ENCODE results near the gene SDE2.

SDE2 gene

DNA sequence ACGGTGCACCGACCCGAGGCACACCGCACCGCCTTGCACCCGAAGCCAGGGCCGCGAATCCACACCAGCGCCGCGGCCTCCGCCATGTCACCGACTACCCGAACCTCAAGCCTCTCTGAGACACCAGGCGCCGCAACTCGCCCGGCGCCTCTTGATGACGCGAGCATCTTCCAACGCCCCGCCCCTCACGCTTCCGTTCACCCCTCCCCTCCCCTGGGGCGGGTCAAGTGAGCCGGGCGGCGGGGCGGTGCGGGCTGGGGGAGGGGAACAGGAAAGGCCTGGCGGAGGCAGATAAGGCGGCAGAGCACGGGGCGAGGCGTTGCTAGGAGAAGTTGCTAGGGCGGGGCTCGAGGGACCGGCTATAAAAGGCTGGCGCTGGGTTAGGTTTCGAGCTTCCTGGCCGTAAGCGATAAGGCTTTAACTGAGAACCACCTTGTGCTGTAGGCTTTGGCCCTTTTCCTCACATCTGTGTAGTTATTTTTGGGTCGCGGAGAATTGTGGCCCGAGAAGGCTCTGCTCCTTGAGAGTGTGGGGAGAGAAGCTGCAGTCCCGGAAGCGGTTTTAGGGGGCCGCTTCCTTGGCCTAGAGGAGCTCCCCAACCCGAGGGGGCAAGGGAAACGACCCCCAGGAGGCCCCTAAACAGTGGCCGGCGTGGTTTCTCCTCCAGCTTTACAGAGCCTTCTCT lies at the start of gene SDE2:
TSS of gene SDE2 (minus strand) at position 117 of the 685 bp plus-strand sequence. CDS start at position 86, 31 bp downstream.
- H3K36me3 ChIP-seq (ENCODE audit: control insufficient read depth, insufficient read depth, low read length): peaks cover 6% of the 10 kb centered on the region
- H3K27me3 ChIP-seq (ENCODE audit: control insufficient read depth, insufficient read depth, low read length): no peaks in the 10 kb centered on the region
- peak within 1 kb of the TSS; percentile 86 for H3K4me3 ChIP-seq (ENCODE audit: low read length)
- H3K9ac ChIP-seq (ENCODE audit: low read length): peak within 1 kb of the TSS; percentile 84
- H3K27ac ChIP-seq (ENCODE audit: low read depth, low read length): peak within 1 kb of the TSS; percentile 96
- H3K4me1 ChIP-seq (ENCODE audit: control insufficient read depth, insufficient read depth, low read length): peaks cover 8% of the 10 kb centered on the region

DNA sequence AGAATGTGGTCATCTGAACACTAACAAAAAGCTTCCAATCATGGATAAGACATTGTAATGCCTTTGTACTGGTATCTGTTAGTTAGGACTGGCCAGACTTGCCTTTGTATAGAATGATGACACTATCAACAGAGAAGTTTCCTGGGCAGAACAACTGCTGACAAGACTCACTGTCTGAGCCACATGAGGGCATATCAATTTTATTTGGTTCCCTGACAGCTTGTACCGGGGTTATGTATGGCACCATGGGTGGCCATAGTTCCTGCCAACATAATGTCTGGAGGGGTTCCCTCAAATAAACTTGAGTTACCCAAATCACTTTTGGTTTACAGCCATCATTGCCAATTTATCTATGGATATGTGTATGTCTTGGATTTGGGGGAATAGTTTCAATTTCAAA lies 49.7 kb upstream of the SDE2 start:
- H3K4me3 ChIP-seq (ENCODE audit: low read length): no peak overlapping the region
- H3K4me1 ChIP-seq (ENCODE audit: control insufficient read depth, insufficient read depth, low read length): no peaks in the 10 kb centered on the region

DNA sequence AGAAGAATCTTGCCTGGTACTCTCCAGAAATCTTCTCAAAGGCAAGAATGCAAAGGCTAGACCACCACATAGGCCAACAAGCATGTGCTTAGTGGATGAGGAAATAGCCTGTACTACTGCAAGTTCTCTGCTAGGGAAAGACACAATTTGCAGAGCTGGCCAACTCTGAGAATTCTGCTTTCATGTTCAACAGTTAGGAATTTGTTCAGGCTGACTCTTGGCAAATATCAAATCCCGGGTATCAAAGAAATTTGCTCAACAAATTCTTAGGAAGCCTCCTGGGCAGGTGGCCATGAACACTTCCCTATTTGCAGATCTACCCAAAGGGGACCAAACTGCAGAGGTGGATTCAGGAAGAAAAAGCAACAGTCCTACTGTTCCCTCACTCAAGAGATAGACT lies 48.4 kb upstream of the SDE2 start:
- no peaks in the 10 kb centered on the region for H3K4me1 ChIP-seq (ENCODE audit: control insufficient read depth, insufficient read depth, low read length)
- H3K27ac ChIP-seq (ENCODE audit: low read depth, low read length): no peak overlapping the region
- no peaks in the 10 kb centered on the region for H3K27me3 ChIP-seq (ENCODE audit: control insufficient read depth, insufficient read depth, low read length)
- no peaks in the 10 kb centered on the region for H3K36me3 ChIP-seq (ENCODE audit: control insufficient read depth, insufficient read depth, low read length)
- H3K9ac ChIP-seq (ENCODE audit: low read length): no peak overlapping the region
- no peak overlapping the region for H3K4me3 ChIP-seq (ENCODE audit: low read length)

More for the DNA sequence above, 49.7 kb upstream of the SDE2 start:
- no peak overlapping the region for H3K27ac ChIP-seq (ENCODE audit: low read depth, low read length)
- H3K36me3 ChIP-seq (ENCODE audit: control insufficient read depth, insufficient read depth, low read length): no peaks in the 10 kb centered on the region
- H3K9ac ChIP-seq (ENCODE audit: low read length): no peak overlapping the region
- no peaks in the 10 kb centered on the region for H3K27me3 ChIP-seq (ENCODE audit: control insufficient read depth, insufficient read depth, low read length)

DNA sequence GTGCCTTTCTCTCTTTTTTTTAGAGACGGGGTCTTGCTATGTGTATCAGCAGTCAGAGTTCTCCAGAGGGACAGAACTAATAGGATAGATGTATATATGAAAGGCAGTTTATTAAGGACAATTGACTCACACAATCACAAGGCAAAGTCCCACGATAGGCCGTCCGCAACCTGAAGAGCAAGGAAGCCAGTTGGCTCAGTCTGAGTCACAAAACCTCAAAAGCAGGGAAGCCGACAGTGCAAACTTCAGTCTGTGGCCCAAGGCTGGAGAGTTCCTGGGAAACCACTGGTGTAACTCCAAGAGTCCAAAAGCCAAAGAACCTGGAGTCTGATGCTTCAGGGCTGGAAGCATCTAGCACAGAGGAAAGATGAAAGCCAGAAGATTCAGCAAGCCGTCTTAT lies 47.1 kb upstream of the SDE2 start:
- no peaks in the 10 kb centered on the region for H3K36me3 ChIP-seq (ENCODE audit: control insufficient read depth, insufficient read depth, low read length)
- H3K4me3 ChIP-seq (ENCODE audit: low read length): no peak overlapping the region
- H3K27ac ChIP-seq (ENCODE audit: low read depth, low read length): no peak overlapping the region
- no peaks in the 10 kb centered on the region for H3K27me3 ChIP-seq (ENCODE audit: control insufficient read depth, insufficient read depth, low read length)
- H3K9ac ChIP-seq (ENCODE audit: low read length): no peak overlapping the region
- no peaks in the 10 kb centered on the region for H3K4me1 ChIP-seq (ENCODE audit: control insufficient read depth, insufficient read depth, low read length)

DNA sequence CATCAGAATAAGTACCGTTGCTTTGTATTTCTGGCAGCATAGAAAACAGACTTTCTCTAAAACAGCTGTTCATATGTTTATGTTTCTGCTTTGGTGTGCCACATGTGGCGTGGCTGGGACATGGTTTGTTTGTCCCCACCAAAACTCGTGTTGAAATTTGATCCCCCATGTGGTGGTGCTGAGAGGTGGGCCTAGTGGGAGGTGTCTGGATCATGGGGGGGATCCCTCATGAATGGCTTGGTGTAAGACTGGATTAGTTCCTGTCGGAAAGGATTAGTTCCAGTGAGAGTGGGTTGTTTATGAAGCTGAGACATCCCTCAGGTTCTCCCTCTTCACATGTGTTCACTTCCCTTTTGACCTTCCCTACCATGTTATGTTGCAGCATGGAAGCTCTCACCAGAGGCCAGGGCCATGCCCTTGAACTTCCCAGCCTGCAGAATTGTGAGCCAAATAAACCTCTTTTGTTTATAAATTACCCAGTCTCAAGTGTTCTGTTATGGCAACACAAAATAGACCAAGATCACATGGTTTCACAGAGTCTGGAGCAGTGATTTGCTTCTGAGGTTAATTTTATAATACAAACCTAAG lies 45.5 kb upstream of the SDE2 start:
- Histone ChIP-seq H3K36me3 (ENCODE audit: control insufficient read depth, insufficient read depth, low read length) (no peaks in the 10 kb centered on the region), H3K4me3 (ENCODE audit: low read length) (no peak overlapping the region), H3K27ac (ENCODE audit: low read depth, low read length) (no peak overlapping the region), H3K27me3 (ENCODE audit: control insufficient read depth, insufficient read depth, low read length) (no peaks in the 10 kb centered on the region), H3K9ac (ENCODE audit: low read length) (no peak overlapping the region), H3K4me1 (ENCODE audit: control insufficient read depth, insufficient read depth, low read length) (no peaks in the 10 kb centered on the region)

DNA sequence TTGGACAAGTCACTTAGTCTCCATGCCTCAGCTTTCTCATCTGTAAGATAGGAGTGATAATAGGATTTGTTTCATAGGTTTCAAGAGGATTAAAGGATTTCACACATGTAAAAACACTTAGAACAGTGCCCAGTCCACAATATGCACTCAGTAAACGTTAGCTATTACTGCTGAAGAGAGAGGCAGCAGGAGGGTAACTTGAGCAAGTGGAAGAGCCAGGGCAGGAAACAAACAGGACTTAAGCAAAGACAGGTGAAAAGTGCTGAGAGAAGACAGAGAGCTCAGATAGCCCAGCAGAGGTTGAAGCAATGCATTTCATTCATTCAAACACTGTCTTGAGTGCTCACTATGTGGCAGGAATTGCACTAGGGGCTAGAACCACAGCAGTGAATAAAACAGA lies 42.3 kb upstream of the SDE2 start:
- H3K4me1 ChIP-seq (ENCODE audit: control insufficient read depth, insufficient read depth, low read length): no peaks in the 10 kb centered on the region
- H3K4me3 ChIP-seq (ENCODE audit: low read length): no peak overlapping the region
- no peaks in the 10 kb centered on the region for H3K27me3 ChIP-seq (ENCODE audit: control insufficient read depth, insufficient read depth, low read length)
- H3K36me3 ChIP-seq (ENCODE audit: control insufficient read depth, insufficient read depth, low read length): no peaks in the 10 kb centered on the region
- no peak overlapping the region for H3K9ac ChIP-seq (ENCODE audit: low read length)
- no peak overlapping the region for H3K27ac ChIP-seq (ENCODE audit: low read depth, low read length)

DNA sequence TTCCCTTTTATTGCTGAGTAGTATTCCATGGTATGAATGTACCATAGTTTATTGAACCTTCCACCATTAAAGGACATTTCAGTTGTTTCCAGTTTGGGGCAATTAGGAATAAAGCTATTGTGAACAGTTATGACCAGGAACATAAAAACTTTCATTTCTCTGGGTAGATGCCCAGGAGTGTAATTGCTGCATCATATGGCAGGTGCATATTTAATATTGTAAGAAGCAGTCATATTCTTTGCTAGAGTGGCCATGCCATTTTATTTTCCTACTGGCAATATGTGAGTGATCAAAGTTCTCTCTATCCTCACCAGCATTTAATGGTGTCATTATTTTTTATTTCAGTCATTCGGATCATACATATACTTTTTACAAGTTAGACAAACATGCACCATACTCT lies 39.5 kb upstream of the SDE2 start:
- no peak overlapping the region for H3K27ac ChIP-seq (ENCODE audit: low read depth, low read length)
- no peak overlapping the region for H3K9ac ChIP-seq (ENCODE audit: low read length)

DNA sequence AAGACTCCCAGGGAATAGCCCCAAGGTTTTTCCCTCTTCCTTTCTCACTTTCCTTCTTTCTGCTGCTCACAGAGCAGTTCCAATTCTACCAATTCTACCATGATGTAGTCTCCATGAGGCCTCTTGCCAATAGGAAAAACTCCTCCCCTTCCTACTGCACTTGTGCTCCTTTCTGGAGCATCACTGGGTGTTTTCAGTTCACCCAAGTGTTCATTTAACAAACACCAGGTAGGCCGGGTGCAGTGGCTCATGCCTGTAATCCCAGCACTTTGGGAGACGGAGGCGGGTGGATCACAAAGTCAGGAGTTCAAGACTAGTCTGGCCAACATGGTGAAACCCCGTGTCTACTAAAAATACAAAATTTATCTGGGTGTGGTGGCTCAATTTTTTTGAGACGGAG lies 36.8 kb upstream of the SDE2 start:
- no peak overlapping the region for H3K9ac ChIP-seq (ENCODE audit: low read length)
- H3K4me3 ChIP-seq (ENCODE audit: low read length): no peak overlapping the region
- H3K27me3 ChIP-seq (ENCODE audit: control insufficient read depth, insufficient read depth, low read length): no peaks in the 10 kb centered on the region
- no peak overlapping the region for H3K27ac ChIP-seq (ENCODE audit: low read depth, low read length)
- H3K36me3 ChIP-seq (ENCODE audit: control insufficient read depth, insufficient read depth, low read length): no peaks in the 10 kb centered on the region
- H3K4me1 ChIP-seq (ENCODE audit: control insufficient read depth, insufficient read depth, low read length): no peaks in the 10 kb centered on the region

More for the DNA sequence above, 39.5 kb upstream of the SDE2 start:
- H3K4me1 ChIP-seq (ENCODE audit: control insufficient read depth, insufficient read depth, low read length): no peaks in the 10 kb centered on the region
- H3K36me3 ChIP-seq (ENCODE audit: control insufficient read depth, insufficient read depth, low read length): no peaks in the 10 kb centered on the region
- no peak overlapping the region for H3K4me3 ChIP-seq (ENCODE audit: low read length)
- no peaks in the 10 kb centered on the region for H3K27me3 ChIP-seq (ENCODE audit: control insufficient read depth, insufficient read depth, low read length)

DNA sequence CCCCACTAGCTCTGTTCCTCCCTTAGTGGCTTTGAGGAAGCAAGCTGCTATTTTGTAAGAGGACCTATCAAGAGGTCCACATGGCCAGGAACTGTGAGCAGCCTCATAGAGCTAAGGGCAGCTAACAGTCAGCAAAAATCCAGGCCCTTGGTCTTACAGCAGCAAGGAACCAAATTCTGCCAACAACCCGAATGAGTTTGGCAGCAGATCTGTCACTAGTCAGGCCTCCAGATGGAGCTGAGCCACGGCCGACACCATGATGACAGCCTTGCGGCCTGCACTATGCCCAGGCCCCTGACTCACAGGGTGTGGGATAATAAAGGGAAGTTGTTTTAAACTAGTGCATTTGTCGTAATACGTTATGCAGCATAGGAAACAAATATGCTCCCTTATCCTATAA lies 35.3 kb upstream of the SDE2 start:
- no peak overlapping the region for H3K4me3 ChIP-seq (ENCODE audit: low read length)
- H3K4me1 ChIP-seq (ENCODE audit: control insufficient read depth, insufficient read depth, low read length): no peaks in the 10 kb centered on the region
- no peaks in the 10 kb centered on the region for H3K27me3 ChIP-seq (ENCODE audit: control insufficient read depth, insufficient read depth, low read length)
- no peak overlapping the region for H3K9ac ChIP-seq (ENCODE audit: low read length)
- H3K27ac ChIP-seq (ENCODE audit: low read depth, low read length): no peak overlapping the region
- no peaks in the 10 kb centered on the region for H3K36me3 ChIP-seq (ENCODE audit: control insufficient read depth, insufficient read depth, low read length)

DNA sequence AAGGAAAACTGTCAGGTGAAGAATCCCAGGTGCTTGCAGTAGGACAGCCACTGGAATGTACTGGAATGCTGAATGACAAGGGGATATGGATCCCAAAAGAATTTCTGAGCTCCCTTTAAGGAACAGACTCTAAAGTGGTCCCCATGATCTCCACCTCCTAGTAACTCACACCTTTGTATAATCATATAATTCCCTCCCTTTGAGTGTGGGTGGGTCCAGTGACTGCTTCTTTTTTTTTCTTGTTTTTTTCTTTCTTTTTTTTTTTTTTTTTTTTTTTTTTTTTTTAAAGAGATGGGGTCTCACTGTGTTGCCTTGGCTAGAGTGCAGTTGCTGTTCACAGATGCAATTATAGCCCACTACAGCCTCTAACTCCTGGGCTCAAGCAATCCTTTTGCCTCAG lies 34.8 kb upstream of the SDE2 start:
- Histone ChIP-seq H3K36me3 (ENCODE audit: control insufficient read depth, insufficient read depth, low read length) (no peaks in the 10 kb centered on the region), H3K4me3 (ENCODE audit: low read length) (no peak overlapping the region), H3K27ac (ENCODE audit: low read depth, low read length) (no peak overlapping the region), H3K4me1 (ENCODE audit: control insufficient read depth, insufficient read depth, low read length) (no peaks in the 10 kb centered on the region), H3K27me3 (ENCODE audit: control insufficient read depth, insufficient read depth, low read length) (no peaks in the 10 kb centered on the region), H3K9ac (ENCODE audit: low read length) (no peak overlapping the region)

DNA sequence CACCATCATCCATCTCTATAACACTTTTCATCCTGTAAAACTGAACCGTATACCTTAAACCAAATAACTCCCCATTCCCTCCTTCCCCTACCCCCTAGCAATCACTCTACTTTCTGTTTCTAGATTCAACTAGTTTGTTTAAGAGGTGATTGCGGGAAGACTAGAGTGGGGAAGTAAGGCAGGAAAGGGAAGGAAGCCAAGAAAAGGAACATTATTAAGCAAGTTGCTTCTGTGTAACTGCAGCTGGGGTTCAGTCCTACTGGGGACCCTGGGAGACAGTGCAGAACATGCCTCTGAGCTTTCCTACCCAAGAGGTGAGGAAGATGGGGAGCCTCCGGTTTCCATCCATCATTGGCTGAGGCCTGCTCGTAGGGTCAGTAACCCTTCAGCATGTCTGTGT lies 34.4 kb upstream of the SDE2 start:
- Histone ChIP-seq H3K27ac (ENCODE audit: low read depth, low read length) (no peak overlapping the region), H3K36me3 (ENCODE audit: control insufficient read depth, insufficient read depth, low read length) (no peaks in the 10 kb centered on the region), H3K4me3 (ENCODE audit: low read length) (no peak overlapping the region), H3K9ac (ENCODE audit: low read length) (no peak overlapping the region), H3K4me1 (ENCODE audit: control insufficient read depth, insufficient read depth, low read length) (no peaks in the 10 kb centered on the region), H3K27me3 (ENCODE audit: control insufficient read depth, insufficient read depth, low read length) (no peaks in the 10 kb centered on the region)

DNA sequence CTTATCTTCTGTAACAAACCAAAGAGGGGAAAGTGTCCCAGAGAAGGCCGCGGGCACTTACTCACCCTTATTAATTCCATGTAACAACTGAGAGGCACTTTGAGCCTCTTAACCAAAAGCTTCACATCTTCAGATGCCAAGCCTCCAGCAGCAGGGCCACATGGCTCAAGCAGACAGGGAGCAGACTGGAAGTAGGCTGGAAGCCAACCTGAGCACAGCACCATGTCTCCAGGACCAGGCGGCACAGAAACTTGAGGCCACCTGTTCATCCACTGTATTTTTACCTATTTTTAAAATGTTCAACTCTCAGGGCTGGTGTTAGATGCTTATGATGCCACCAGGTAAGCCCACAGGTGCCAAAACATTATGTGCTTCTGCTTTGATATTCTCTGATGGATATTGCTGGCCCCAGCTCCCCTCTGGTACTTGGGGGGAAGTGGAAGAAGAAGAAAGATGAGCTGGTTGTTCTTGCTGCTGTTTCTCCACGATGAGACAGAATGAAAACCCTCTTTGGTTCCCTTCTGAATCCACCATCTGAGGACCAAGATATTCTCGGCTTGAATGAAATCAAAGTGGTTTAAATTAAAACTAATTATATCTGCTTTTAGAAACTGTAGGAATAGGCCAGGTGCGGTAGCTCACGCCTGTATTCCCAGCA lies 30.6 kb upstream of the SDE2 start:
- Histone ChIP-seq H3K4me1 (ENCODE audit: control insufficient read depth, insufficient read depth, low read length) (no peaks in the 10 kb centered on the region), H3K4me3 (ENCODE audit: low read length) (no peak overlapping the region), H3K27ac (ENCODE audit: low read depth, low read length) (no peak overlapping the region), H3K9ac (ENCODE audit: low read length) (no peak overlapping the region), H3K27me3 (ENCODE audit: control insufficient read depth, insufficient read depth, low read length) (no peaks in the 10 kb centered on the region), H3K36me3 (ENCODE audit: control insufficient read depth, insufficient read depth, low read length) (no peaks in the 10 kb centered on the region)

DNA sequence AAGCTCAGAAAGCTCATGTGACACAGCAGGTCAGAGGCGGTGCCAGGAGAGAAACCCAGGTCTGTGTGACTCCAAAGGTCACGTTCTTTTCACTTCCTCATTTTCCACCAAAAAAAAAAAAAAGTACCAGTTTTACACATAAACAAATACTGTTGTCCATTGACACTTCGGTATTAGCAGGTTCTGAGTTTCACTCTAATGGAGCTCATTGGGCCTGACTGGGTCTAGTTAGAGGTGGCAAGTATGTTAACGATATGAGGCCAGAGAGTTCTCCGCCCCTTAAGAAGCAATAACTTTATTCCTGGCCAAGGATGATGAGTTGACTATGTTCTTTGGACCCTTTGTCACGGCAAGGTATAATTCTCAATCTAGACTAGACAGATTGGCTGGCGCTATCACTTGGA lies 30.0 kb upstream of the SDE2 start:
- no peak overlapping the region for H3K27ac ChIP-seq (ENCODE audit: low read depth, low read length)
- no peak overlapping the region for H3K9ac ChIP-seq (ENCODE audit: low read length)
- H3K36me3 ChIP-seq (ENCODE audit: control insufficient read depth, insufficient read depth, low read length): no peaks in the 10 kb centered on the region
- H3K27me3 ChIP-seq (ENCODE audit: control insufficient read depth, insufficient read depth, low read length): no peaks in the 10 kb centered on the region
- H3K4me1 ChIP-seq (ENCODE audit: control insufficient read depth, insufficient read depth, low read length): no peaks in the 10 kb centered on the region
- H3K4me3 ChIP-seq (ENCODE audit: low read length): no peak overlapping the region
